SIG-M5 treated with dmso at 0.1 percent for 504 hours (cell line): ENCODE measurements around the gene MGLL.

Experiments used
- DNase-seq: peaks from one replicate; lab custom pipeline; 2025; ENCODE audit not compliant: unreplicated experiment; lab: John Stamatoyannopoulos, UW

The MGLL gene

GRCh38 chr3:127814325-127814781 lies 8.0 kb downstream of the MGLL start:
- no peak for DNase-seq

- no peak for DNase-seq
These were observed 10.2 kb downstream of the MGLL start for GRCh38 chr3:127812151-127812550.

GRCh38 chr3:127811717-127812116 lies 10.6 kb downstream of the MGLL start:
- DNase-seq, result no peak

GRCh38 chr3:127809611-127810010 lies 12.7 kb downstream of the MGLL start:
- DNase-seq, result no peak

- no peak for DNase-seq
These were observed 13.1 kb downstream of the MGLL start for GRCh38 chr3:127809211-127809610.

- DNase-seq, result no peak
These were observed 14.1 kb downstream of the MGLL start for GRCh38 chr3:127808197-127808596.

GRCh38 chr3:127805026-127805753 lies 17.1 kb downstream of the MGLL start:
- no peak for DNase-seq

GRCh38 chr3:127804141-127804540 lies 18.2 kb downstream of the MGLL start:
- no peak for DNase-seq

GRCh38 chr3:127803619-127804018 lies 18.7 kb downstream of the MGLL start:
- no peak for DNase-seq

GRCh38 chr3:127802606-127803005 lies 19.7 kb downstream of the MGLL start:
- DNase-seq, result no peak

GRCh38 chr3:127801731-127802313 lies 20.5 kb downstream of the MGLL start:
- DNase-seq, result no peak

- no peak for DNase-seq
These were observed 21.8 kb downstream of the MGLL start for GRCh38 chr3:127800508-127800907.

GRCh38 chr3:127799476-127800222 lies 22.7 kb downstream of the MGLL start:
- no peak for DNase-seq

- no peak for DNase-seq
These were observed 23.6 kb downstream of the MGLL start for GRCh38 chr3:127798716-127799115.

GRCh38 chr3:127796831-127797150 lies 25.5 kb downstream of the MGLL start:
- DNase-seq, result no peak

- DNase-seq, result no peak
These were observed 26.1 kb downstream of the MGLL start for GRCh38 chr3:127796045-127796830.

- no peak for DNase-seq
These were observed 27.3 kb downstream of the MGLL start for GRCh38 chr3:127794972-127795371.

GRCh38 chr3:127794402-127794801 lies 27.9 kb downstream of the MGLL start:
- no peak for DNase-seq

GRCh38 chr3:127792541-127793292 lies 29.6 kb downstream of the MGLL start:
- no peak for DNase-seq

GRCh38 chr3:127791221-127791913 lies 30.9 kb downstream of the MGLL start:
- peak; percentile 47 for DNase-seq
